Measurements from ENCODE around the gene DROSHA.

The DROSHA gene

DNA sequence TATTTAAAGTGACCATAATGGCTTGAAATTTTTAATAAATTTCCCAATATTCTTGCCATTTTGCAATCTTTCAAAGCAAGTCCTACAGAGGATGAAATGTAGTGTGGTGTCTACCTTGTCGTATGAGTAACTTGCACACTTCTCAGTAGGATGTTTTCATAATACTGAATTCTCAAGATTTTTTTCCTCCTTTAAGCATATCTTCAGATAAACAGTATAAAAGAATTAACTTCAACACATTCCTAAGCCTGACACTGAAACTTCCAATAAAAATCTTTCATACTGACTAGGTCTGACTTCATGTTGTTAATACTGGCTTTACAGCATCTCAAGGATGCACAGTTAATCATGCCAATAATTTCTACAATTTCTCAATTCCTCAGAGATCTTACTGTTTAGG is 62.0 kb downstream of the DROSHA start:
- peaks cover 20 to 21% of the 10 kb centered on the region in 2 donors for H3K36me3 ChIP-seq (ENCODE audit: control insufficient read depth in 2 of 2, insufficient read depth in 2 of 2, low read length in 2 of 2)
- no peak overlapping the region for H3K27ac ChIP-seq (ENCODE audit: low read length)
- no peak overlapping the region for H3K9ac ChIP-seq (ENCODE audit: low read length in 2 of 2)
- H3K4me1 ChIP-seq (ENCODE audit: control insufficient read depth, insufficient read depth, low read length) = no peaks in the 10 kb centered on the region
- no peaks in the 10 kb centered on the region for H3K27me3 ChIP-seq (ENCODE audit: control insufficient read depth in 1 of 2, insufficient read depth in 2 of 2, low read length in 2 of 2)
- H3K4me3 ChIP-seq (ENCODE audit: low read length in 2 of 2) = no peak overlapping the region
- H3K9me3 ChIP-seq (ENCODE audit: control insufficient read depth in 2 of 2, low read length in 2 of 2) = no peaks in the 10 kb centered on the region

DNA sequence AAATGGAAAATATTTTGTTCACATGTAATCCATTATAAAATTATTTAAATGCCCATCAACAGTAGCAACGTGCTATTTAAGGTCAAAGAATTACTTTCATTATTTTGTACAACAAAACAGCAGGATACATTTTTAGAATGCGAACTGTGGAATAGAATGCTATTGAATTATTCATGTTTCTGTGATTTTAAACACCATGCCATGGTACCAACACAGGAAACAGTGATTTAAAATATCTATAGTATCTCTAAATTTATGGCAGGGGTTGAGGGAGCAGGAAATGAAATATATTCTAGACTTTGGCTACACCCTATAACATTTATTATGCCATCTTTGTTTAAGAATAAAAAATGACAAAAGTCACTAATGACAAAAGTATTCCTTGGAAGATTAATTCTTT is 62.4 kb downstream of the DROSHA start:
- no peak overlapping the region for H3K27ac ChIP-seq (ENCODE audit: low read length)
- no peak overlapping the region for H3K4me3 ChIP-seq (ENCODE audit: low read length in 2 of 2)
- no peaks in the 10 kb centered on the region for H3K9me3 ChIP-seq (ENCODE audit: control insufficient read depth in 2 of 2, low read length in 2 of 2)
- H3K36me3 ChIP-seq (ENCODE audit: control insufficient read depth in 2 of 2, insufficient read depth in 2 of 2, low read length in 2 of 2) = peaks cover 21% of the 10 kb centered on the region in 2 donors
- no peaks in the 10 kb centered on the region for H3K27me3 ChIP-seq (ENCODE audit: control insufficient read depth in 1 of 2, insufficient read depth in 2 of 2, low read length in 2 of 2)
- H3K4me1 ChIP-seq (ENCODE audit: control insufficient read depth, insufficient read depth, low read length) = no peaks in the 10 kb centered on the region
- no peak overlapping the region for H3K9ac ChIP-seq (ENCODE audit: low read length in 2 of 2)

DNA sequence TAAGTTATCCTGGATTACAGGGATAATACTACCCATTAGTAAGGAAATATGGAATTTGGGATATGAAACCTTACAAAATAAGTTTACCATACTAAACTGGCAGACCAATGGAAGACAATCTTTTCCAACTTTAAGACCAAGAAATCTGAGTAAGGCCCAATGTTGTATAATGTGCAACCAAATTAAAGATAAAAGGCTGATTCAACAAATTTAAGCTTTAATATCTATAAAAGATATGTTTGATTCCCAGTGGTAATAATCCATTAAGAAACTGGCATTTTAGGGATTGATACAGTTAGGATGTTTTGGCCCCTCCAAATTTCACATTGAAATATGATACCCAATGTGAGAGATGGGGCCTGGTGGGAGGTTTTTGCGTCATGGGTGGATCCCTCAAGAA is 66.6 kb downstream of the DROSHA start:
- no peaks in the 10 kb centered on the region for H3K27me3 ChIP-seq (ENCODE audit: control insufficient read depth in 1 of 2, insufficient read depth in 2 of 2, low read length in 2 of 2)
- H3K4me1 ChIP-seq (ENCODE audit: control insufficient read depth, insufficient read depth, low read length) = no peaks in the 10 kb centered on the region
- no peaks in the 10 kb centered on the region for H3K9me3 ChIP-seq (ENCODE audit: control insufficient read depth in 2 of 2, low read length in 2 of 2)
- no peak overlapping the region for H3K4me3 ChIP-seq (ENCODE audit: low read length in 2 of 2)
- H3K36me3 ChIP-seq (ENCODE audit: control insufficient read depth in 2 of 2, insufficient read depth in 2 of 2, low read length in 2 of 2) = peaks cover 19 to 38% of the 10 kb centered on the region in 2 donors
- no peak overlapping the region for H3K27ac ChIP-seq (ENCODE audit: low read length)
- H3K9ac ChIP-seq (ENCODE audit: low read length in 2 of 2) = no peak overlapping the region

DNA sequence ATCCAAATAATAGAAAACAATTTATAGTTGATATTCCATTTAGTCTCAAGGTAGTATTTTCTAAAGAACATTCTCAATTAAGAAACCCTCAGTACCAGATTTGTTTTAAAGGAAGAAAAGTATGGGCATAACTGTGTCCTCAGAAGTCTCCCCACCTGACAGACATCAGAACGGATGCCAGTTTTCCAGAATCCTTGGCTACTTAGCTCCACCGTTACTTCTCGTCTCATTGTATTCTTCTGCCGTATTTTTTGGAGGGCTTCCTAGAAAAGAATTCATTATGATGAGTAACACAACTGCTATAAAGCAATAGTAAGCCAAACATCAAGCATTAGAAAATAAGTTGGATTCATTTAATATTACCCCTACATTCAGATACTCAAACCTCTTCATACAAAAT is 67.8 kb downstream of the DROSHA start:
- H3K27me3 ChIP-seq (ENCODE audit: control insufficient read depth in 1 of 2, insufficient read depth in 2 of 2, low read length in 2 of 2) = no peaks in the 10 kb centered on the region

DNA sequence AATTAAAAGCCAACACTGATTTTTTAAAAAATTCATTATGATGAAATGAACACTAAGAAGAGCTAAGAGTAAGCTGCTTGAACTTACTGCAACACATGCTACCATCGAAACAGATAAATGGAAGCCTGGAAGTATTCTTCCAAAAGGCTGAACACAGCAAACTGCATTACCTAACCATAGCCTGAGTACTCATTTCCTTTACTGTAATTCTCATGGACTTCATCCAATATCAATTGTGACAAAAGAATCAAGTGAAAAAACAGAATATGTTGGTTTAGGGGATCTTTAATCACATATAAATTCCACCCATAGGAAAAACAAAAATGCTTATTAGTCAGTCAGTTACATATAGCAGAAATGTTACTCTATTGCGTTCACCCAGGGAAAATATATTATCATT is 68.5 kb downstream of the DROSHA start:
- no peak overlapping the region for H3K9ac ChIP-seq (ENCODE audit: low read length in 2 of 2)
- H3K4me3 ChIP-seq (ENCODE audit: low read length in 2 of 2) = no peak overlapping the region
- no peak overlapping the region for H3K27ac ChIP-seq (ENCODE audit: low read length)
- H3K9me3 ChIP-seq (ENCODE audit: control insufficient read depth in 2 of 2, low read length in 2 of 2) = no peaks in the 10 kb centered on the region
- no peaks in the 10 kb centered on the region for H3K27me3 ChIP-seq (ENCODE audit: control insufficient read depth in 1 of 2, insufficient read depth in 2 of 2, low read length in 2 of 2)
- no peaks in the 10 kb centered on the region for H3K4me1 ChIP-seq (ENCODE audit: control insufficient read depth, insufficient read depth, low read length)
- H3K36me3 ChIP-seq (ENCODE audit: control insufficient read depth in 2 of 2, insufficient read depth in 2 of 2, low read length in 2 of 2) = peaks cover 23 to 45% of the 10 kb centered on the region in 2 donors

More for the DNA sequence above, 67.8 kb downstream of the DROSHA start:
- Histone ChIP-seq H3K36me3 (ENCODE audit: control insufficient read depth in 2 of 2, insufficient read depth in 2 of 2, low read length in 2 of 2) (peaks cover 26 to 44% of the 10 kb centered on the region in 2 donors), H3K9ac (ENCODE audit: low read length in 2 of 2) (no peak overlapping the region), H3K9me3 (ENCODE audit: control insufficient read depth in 2 of 2, low read length in 2 of 2) (no peaks in the 10 kb centered on the region), H3K4me1 (ENCODE audit: control insufficient read depth, insufficient read depth, low read length) (no peaks in the 10 kb centered on the region), H3K27ac (ENCODE audit: low read length) (no peak overlapping the region), H3K4me3 (ENCODE audit: low read length in 2 of 2) (no peak overlapping the region)

DNA sequence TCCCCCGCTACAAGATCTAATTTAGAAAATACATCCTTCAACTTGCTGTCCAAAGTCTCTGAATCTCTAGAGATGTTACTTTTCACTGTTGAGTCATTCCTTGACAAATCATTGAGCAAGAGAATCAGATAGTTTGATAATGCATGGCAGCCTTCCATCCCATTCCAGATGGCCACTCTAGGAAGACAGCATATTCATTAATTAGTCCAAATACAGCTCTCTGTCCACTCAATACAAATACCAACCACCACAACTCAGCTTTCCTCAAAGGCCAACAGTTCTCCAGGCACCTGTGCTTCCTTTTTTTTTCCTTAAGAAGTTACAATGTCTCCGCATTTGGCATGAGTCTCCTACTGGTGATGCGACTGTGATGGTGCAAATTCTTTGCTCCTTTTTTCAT is 72.3 kb downstream of the DROSHA start:
- H3K27me3 ChIP-seq (ENCODE audit: control insufficient read depth in 1 of 2, insufficient read depth in 2 of 2, low read length in 2 of 2) = no peaks in the 10 kb centered on the region
- H3K9ac ChIP-seq (ENCODE audit: low read length in 2 of 2) = no peak overlapping the region
- H3K4me3 ChIP-seq (ENCODE audit: low read length in 2 of 2) = no peak overlapping the region
- no peaks in the 10 kb centered on the region for H3K4me1 ChIP-seq (ENCODE audit: control insufficient read depth, insufficient read depth, low read length)
- no peaks in the 10 kb centered on the region for H3K9me3 ChIP-seq (ENCODE audit: control insufficient read depth in 2 of 2, low read length in 2 of 2)
- H3K27ac ChIP-seq (ENCODE audit: low read length) = no peak overlapping the region
- peaks cover 21 to 48% of the 10 kb centered on the region in 2 donors for H3K36me3 ChIP-seq (ENCODE audit: control insufficient read depth in 2 of 2, insufficient read depth in 2 of 2, low read length in 2 of 2)

DNA sequence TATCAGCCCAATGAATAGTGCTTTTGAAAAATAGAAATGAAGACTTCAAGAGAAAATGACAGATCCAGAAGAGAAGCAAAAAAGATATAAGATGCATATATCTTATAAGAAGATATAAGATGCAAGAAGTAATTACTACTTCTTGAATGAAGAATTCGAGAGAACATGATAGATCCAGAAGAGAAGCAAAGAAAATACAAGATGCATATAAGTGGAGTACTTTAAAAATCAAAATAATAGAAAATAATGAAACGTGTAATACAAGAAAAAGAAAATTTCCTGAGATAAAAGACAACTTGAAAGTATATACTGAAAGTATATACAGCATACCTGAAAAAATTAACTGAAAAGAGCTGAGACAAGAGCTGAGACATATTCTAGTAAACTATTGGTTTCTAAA is 76.7 kb downstream of the DROSHA start:
- no peaks in the 10 kb centered on the region for H3K4me1 ChIP-seq (ENCODE audit: control insufficient read depth, insufficient read depth, low read length)
- H3K9me3 ChIP-seq (ENCODE audit: control insufficient read depth in 2 of 2, low read length in 2 of 2) = no peaks in the 10 kb centered on the region
- H3K9ac ChIP-seq (ENCODE audit: low read length in 2 of 2) = no peak overlapping the region
- H3K36me3 ChIP-seq (ENCODE audit: control insufficient read depth in 2 of 2, insufficient read depth in 2 of 2, low read length in 2 of 2) = peaks cover 19 to 25% of the 10 kb centered on the region in 2 donors
- H3K27ac ChIP-seq (ENCODE audit: low read length) = no peak overlapping the region
- H3K27me3 ChIP-seq (ENCODE audit: control insufficient read depth in 1 of 2, insufficient read depth in 2 of 2, low read length in 2 of 2) = no peaks in the 10 kb centered on the region
- H3K4me3 ChIP-seq (ENCODE audit: low read length in 2 of 2) = no peak overlapping the region

DNA sequence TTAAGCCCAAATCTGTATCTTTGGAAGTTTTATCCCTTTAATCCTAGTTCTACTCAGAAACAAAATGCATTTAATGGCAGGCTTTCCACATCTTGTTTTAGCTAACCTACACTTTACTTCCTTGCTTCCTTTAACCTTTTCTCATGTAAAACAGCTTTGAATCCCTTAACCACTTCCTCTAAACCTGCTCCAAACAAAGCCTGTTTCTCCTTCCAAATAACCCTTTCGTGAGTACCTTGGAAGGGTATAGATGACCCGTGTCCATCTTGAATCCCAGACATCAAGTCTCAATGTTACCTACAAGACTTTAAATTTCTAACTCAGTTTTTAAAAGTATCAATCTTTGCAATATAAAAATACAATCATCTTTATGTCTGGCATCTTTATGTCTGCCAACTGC is 78.4 kb downstream of the DROSHA start:
- Histone ChIP-seq H3K4me3 (ENCODE audit: low read length in 2 of 2) (no peak overlapping the region), H3K27ac (ENCODE audit: low read length) (no peak overlapping the region), H3K9ac (ENCODE audit: low read length in 2 of 2) (no peak overlapping the region), H3K27me3 (ENCODE audit: control insufficient read depth in 1 of 2, insufficient read depth in 2 of 2, low read length in 2 of 2) (no peaks in the 10 kb centered on the region), H3K4me1 (ENCODE audit: control insufficient read depth, insufficient read depth, low read length) (no peaks in the 10 kb centered on the region), H3K9me3 (ENCODE audit: control insufficient read depth in 2 of 2, low read length in 2 of 2) (no peaks in the 10 kb centered on the region), H3K36me3 (ENCODE audit: control insufficient read depth in 2 of 2, insufficient read depth in 2 of 2, low read length in 2 of 2) (peaks cover 12 to 24% of the 10 kb centered on the region in 2 donors)

DNA sequence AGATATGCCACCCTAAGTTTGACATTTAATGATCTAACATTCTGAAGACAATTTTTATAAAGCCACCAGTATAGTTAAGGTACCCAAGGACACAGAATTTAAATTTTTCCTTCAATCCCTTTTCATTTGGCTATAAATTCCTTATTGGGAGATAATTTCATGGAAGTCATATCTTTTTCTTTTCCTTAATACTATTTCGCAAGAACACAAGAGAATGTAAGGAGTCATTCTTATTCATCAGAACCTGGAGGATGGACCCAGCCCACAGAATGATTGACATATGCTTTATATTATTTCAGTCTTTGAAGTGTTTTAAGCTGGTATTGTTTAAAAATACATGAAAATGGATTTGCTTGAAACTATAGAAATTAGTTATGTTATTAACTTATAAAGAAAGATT is 79.6 kb downstream of the DROSHA start:
- Histone ChIP-seq H3K36me3 (ENCODE audit: control insufficient read depth in 2 of 2, insufficient read depth in 2 of 2, low read length in 2 of 2) (peaks cover 12 to 27% of the 10 kb centered on the region in 2 donors), H3K27ac (ENCODE audit: low read length) (no peak overlapping the region), H3K9ac (ENCODE audit: low read length in 2 of 2) (no peak overlapping the region), H3K27me3 (ENCODE audit: control insufficient read depth in 1 of 2, insufficient read depth in 2 of 2, low read length in 2 of 2) (no peaks in the 10 kb centered on the region), H3K4me1 (ENCODE audit: control insufficient read depth, insufficient read depth, low read length) (no peaks in the 10 kb centered on the region), H3K4me3 (ENCODE audit: low read length in 2 of 2) (no peak overlapping the region), H3K9me3 (ENCODE audit: control insufficient read depth in 2 of 2, low read length in 2 of 2) (no peaks in the 10 kb centered on the region)

DNA sequence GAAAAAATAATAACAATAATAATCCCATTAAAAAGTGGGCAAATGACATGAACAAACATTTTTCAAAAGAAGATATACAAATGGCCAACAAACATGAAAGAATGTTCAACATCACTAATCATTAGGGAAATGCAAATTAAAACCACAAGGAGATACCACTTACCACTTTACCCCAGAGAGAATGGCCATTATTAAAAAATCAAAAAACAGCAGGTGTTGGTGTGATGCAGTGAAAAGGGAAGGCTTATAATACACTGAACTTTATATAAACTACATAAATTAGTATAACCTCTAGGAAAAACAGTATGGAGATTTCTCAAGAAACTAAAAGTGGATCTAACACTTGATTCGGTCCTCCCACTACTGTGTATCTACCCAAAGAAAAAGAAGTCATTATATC is 81.9 kb downstream of the DROSHA start:
- H3K4me1 ChIP-seq (ENCODE audit: control insufficient read depth, insufficient read depth, low read length) = no peaks in the 10 kb centered on the region
- no peaks in the 10 kb centered on the region for H3K9me3 ChIP-seq (ENCODE audit: control insufficient read depth in 2 of 2, low read length in 2 of 2)
- H3K36me3 ChIP-seq (ENCODE audit: control insufficient read depth in 2 of 2, insufficient read depth in 2 of 2, low read length in 2 of 2) = peaks cover 5 to 19% of the 10 kb centered on the region in 2 donors
- no peak overlapping the region for H3K27ac ChIP-seq (ENCODE audit: low read length)
- H3K9ac ChIP-seq (ENCODE audit: low read length in 2 of 2) = no peak overlapping the region
- H3K27me3 ChIP-seq (ENCODE audit: control insufficient read depth in 1 of 2, insufficient read depth in 2 of 2, low read length in 2 of 2) = no peaks in the 10 kb centered on the region
- H3K4me3 ChIP-seq (ENCODE audit: low read length in 2 of 2) = no peak overlapping the region

DNA sequence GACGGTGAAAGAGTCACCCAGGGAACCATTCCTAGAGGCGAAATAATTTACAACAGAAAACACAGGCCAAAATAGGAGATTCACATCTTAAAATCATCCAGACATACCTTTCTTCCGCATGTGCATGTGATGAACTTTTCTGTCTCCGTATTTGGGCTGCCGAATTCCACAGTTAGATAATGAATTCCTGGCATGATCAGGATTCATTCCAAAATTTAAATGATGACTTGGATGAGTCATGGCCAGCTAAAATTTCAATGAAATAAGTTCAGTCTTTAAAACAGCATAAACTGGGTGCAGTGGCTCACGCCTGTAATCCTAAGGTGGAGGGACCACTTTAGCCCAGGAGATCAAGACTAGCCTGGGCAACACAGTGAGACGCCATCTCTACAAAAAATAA is 82.7 kb downstream of the DROSHA start:
- H3K27me3 ChIP-seq (ENCODE audit: control insufficient read depth in 1 of 2, insufficient read depth in 2 of 2, low read length in 2 of 2) = no peaks in the 10 kb centered on the region
- H3K4me1 ChIP-seq (ENCODE audit: control insufficient read depth, insufficient read depth, low read length) = no peaks in the 10 kb centered on the region
- no peak overlapping the region for H3K4me3 ChIP-seq (ENCODE audit: low read length in 2 of 2)
- H3K36me3 ChIP-seq (ENCODE audit: control insufficient read depth in 2 of 2, insufficient read depth in 2 of 2, low read length in 2 of 2) = peaks cover 5 to 19% of the 10 kb centered on the region in 2 donors
- no peak overlapping the region for H3K27ac ChIP-seq (ENCODE audit: low read length)
- H3K9me3 ChIP-seq (ENCODE audit: control insufficient read depth in 2 of 2, low read length in 2 of 2) = no peaks in the 10 kb centered on the region
- H3K9ac ChIP-seq (ENCODE audit: low read length in 2 of 2) = no peak overlapping the region

All from stomach smooth muscle (tissue), 2 donors.